K562 (cell line): Measurements from ENCODE around the gene ADK. TPM values are rescaled to one million over a fixed set of nuclear protein-coding genes. Genes with fewer than 3 reads are reported as not detected.

ENCODE experiments used
- ATAC-seq: fragments of 200-7000 bp; cut with Tn5 transposase; 3 replicates; pipeline ENCODE4 v1.9.1; 2020; ENCODE audit warnings: moderate library complexity
- BruUV-seq: library from RNA; stranded (reverse); fragments of 400-500 nt; replicated peaks from 2 replicates; lab custom pipeline; 2021; lab: Mats Ljungman, UMichigan
- CTCF ChIA-PET: fragments of 300-600 bp; formaldehyde crosslinking; extraction: SDS; loops from one replicate; lab custom pipeline; 2021; ENCODE audit warnings: low intra/inter-chr PET ratio; lab: Yijun Ruan, JAX
- POLR2A ChIA-PET: fragments of 300-600, 350-650 bp; sonication (Branson Sonifier 250); formaldehyde crosslinking; extraction: SDS; loops from one replicate; lab custom pipeline; 2021; ENCODE audit warnings: antibody characterized with exemption, inconsistent platforms; lab: Yijun Ruan, JAX
- DNase-seq, 4 experiments: peaks; one replicate each; pipeline versions ENCODE4 v3.0.0 to v3.0.0-alpha.2; 2011 to 2018; ENCODE audit warnings: low spot score in 3 of 4, mixed read lengths in 3 of 4; ENCODE audit errors: extremely low read depth in 1 of 4
- FAIRE-seq: peaks from 2 replicates; lab custom pipeline; 2011; peaks lifted over from hg19 to GRCh38; lab: Jason Lieb, UNC
- H2AFZ ChIP-seq: 2 replicates; pipeline ENCODE4 v1.6.0; 2011; ENCODE audit warnings: low read depth, low read length, control low read depth, inconsistent platforms
- H3K27ac ChIP-seq: fragments of 200-600 bp; 3 replicates; pipeline ENCODE4 v1.8.0; 2011; ENCODE audit warnings: low read depth, mild to moderate bottlenecking, control low read depth, inconsistent platforms, low read length, moderate library complexity, mixed read lengths; ENCODE audit errors: extremely low read depth
- H3K27me3 ChIP-seq, 2 experiments: fragments of 300-600 bp in 1 of 2; 2 replicates in 1 of 2; 3 replicates in 1 of 2; pipeline versions ENCODE4 v1.6.0 to v1.8.0; 2011; ENCODE audit warnings: inconsistent platforms in 2 of 2, low read length in 2 of 2, mild to moderate bottlenecking in 1 of 2, mixed read lengths in 1 of 2, moderate library complexity in 1 of 2; ENCODE audit not compliant: control insufficient read depth in 2 of 2, insufficient read depth in 2 of 2
- H3K36me3 ChIP-seq: fragments of 300-600 bp; 3 replicates; pipeline ENCODE4 v1.8.0; 2011; ENCODE audit warnings: mild to moderate bottlenecking, low read length, inconsistent platforms; ENCODE audit not compliant: control insufficient read depth, insufficient read depth
- H3K4me1 ChIP-seq, 2 experiments: fragments of 200-600 bp in 1 of 2; replicated peaks in 1 of 2; 2 replicates in 1 of 2; 3 replicates in 1 of 2; pipeline versions ENCODE4 v1.5.1 to v1.8.0; 2011; ENCODE audit warnings: inconsistent platforms in 2 of 2, low read length in 2 of 2, mild to moderate bottlenecking in 1 of 2, mixed read lengths in 1 of 2, moderate library complexity in 1 of 2; ENCODE audit not compliant: control insufficient read depth in 2 of 2, insufficient read depth in 2 of 2
- H3K4me2 ChIP-seq: 2 replicates; pipeline ENCODE4 v1.6.1; 2011; ENCODE audit warnings: low read length, control low read depth, inconsistent platforms, mixed read lengths; ENCODE audit not compliant: insufficient read depth
- H3K4me3 ChIP-seq: fragments of 200-600 bp; sonication (generic), shearing (Covaris generic); 2 replicates; pipeline ENCODE4 v1.5.1; 2016; ENCODE audit warnings: control low read depth, inconsistent platforms
- H3K79me2 ChIP-seq: fragments of 200-600 bp; 3 replicates; pipeline ENCODE4 v1.8.0; 2011; ENCODE audit warnings: low read length, inconsistent platforms; ENCODE audit not compliant: control insufficient read depth, insufficient read depth
- H3K9ac ChIP-seq, 2 experiments: 2 replicates each; pipeline versions ENCODE4 v1.6.0 to v1.6.1; 2011; ENCODE audit warnings: low read depth in 2 of 2, low read length in 2 of 2, control low read depth in 1 of 2, inconsistent platforms in 1 of 2, mild to moderate bottlenecking in 1 of 2, mixed read lengths in 1 of 2; ENCODE audit not compliant: insufficient read depth in 1 of 2
- H3K9me1 ChIP-seq: one replicate; pipeline ENCODE4 v1.6.0; 2011; ENCODE audit warnings: inconsistent platforms, mild to moderate bottlenecking, low read length, moderate library complexity; ENCODE audit not compliant: control insufficient read depth, insufficient read depth
- H3K9me3 ChIP-seq: replicated peaks from 2 replicates; pipeline ENCODE4 v1.5.1; 2011; ENCODE audit warnings: low read depth, low read length, inconsistent platforms; ENCODE audit not compliant: control insufficient read depth, insufficient read depth
- H4K20me1 ChIP-seq: replicated peaks from 2 replicates; pipeline ENCODE4 v1.6.1; 2011; ENCODE audit warnings: low read length, inconsistent platforms, mixed read lengths; ENCODE audit not compliant: control insufficient read depth, insufficient read depth
- FOXM1 ChIP-seq, 2 experiments: fragments of 450-650 bp in 1 of 2; sonication (generic) in 1 of 2; formaldehyde crosslinking in 1 of 2; IDR thresholded peaks; 2 replicates each; pipeline versions ENCODE4 v1.6.1 to v1.9.0; 2017 to 2022; ENCODE audit warnings: low read depth in 2 of 2, mild to moderate bottlenecking in 2 of 2, missing genetic modification reagents in 1 of 2, moderate library complexity in 1 of 2
- ZBTB12 ChIP-seq: fragments of 250-450 bp; sonication (Bioruptor Pico); IDR thresholded peaks from 2 replicates; pipeline ENCODE4 v1.4.0; 2020
- ZNF197 ChIP-seq: fragments of 200-800 bp; sonication (Bioruptor generic); IDR thresholded peaks from 2 replicates; pipeline ENCODE4 v1.6.1; 2016; ENCODE audit warnings: low read depth, missing genetic modification characterization, missing compliant biosample characterization
- ZNF318 ChIP-seq, 2 experiments: fragments of 450-650 bp; IDR thresholded peaks; 2 replicates each; pipeline ENCODE4 v1.6.1; 2016; ENCODE audit warnings: mild to moderate bottlenecking in 2 of 2, borderline replicate concordance in 1 of 2, low read depth in 1 of 2, moderate library complexity in 1 of 2
- WGBS: fragments of 100-300 bp; shearing (Covaris generic); methylation state at CpG from one replicate; pipeline ENCODE4 v1.1.6; 2016; ENCODE audit warnings: low coverage, mixed read lengths; ENCODE audit not compliant: insufficient coverage; ENCODE audit errors: missing lambda C conversion rate; 5-methylcytosine and 5-hydroxymethylcytosine counted together
- in situ Hi-C: fragments of 300-500 bp; cut with MboI; formaldehyde crosslinking; loops from 4 replicates; pipeline ENCODE4 v1.15.0; 2018; ENCODE audit warnings: inconsistent platforms, mixed read lengths
- intact Hi-C: fragments of 100-400 bp; cut with micrococcal nuclease; formaldehyde crosslinking; loops from 2 replicates; pipeline ENCODE4 v1.14.2; 2022
- polyA plus RNA-seq, 8 experiments: library from polyadenylated mRNA; depleted of rRNA in 4 of 8; stranded (reverse) in 5 of 8; unstranded in 3 of 8; fragments of >200 nt; fragmentation: Nextera tagmentation in 2 of 8; fragmentation: Illumina TruSeq in 1 of 8; extraction: Ambion mirVana in 2 of 8; extraction: Trizol in 1 of 8; gene quantifications; 2 replicates each; pipeline versions ENCODE4 v1.2.1 to v1.2.3, GENCODE V29; 2011 to 2014; ENCODE audit warnings: inconsistent platforms in 1 of 8, missing spikeins in 1 of 8
- total RNA-seq, 7 experiments: library from RNA; depleted of rRNA in 6 of 7; stranded (reverse); fragments of >200 nt in 6 of 7; fragmentation: Illumina TruSeq in 2 of 7; extraction: Trizol in 2 of 7; gene quantifications; 2 replicates each; pipeline versions ENCODE4 v1.2.1 to v1.2.3, GENCODE V29; 2011 to 2021; ENCODE audit warnings: low replicate concordance in 1 of 7
- TF ChIP-seq, protein P1 (sequence below): fragments of 150-350 bp; conservative IDR thresholded peaks from 2 replicates; pipeline ENCODE4 v1.6.1; 2014; ENCODE audit warnings: low read length
- TF ChIP-seq, protein P2 (sequence below): sonication (generic); formaldehyde crosslinking; IDR thresholded peaks from 2 replicates; pipeline ENCODE4 v1.8.0; 2022; ENCODE audit warnings: mild to moderate bottlenecking, missing genetic modification reagents

ADK gene
- total and polyA plus RNA-seq, 9 of the 15 experiments (the other 6 are each of a cell fraction or from before 2014, with no cell fraction given): 54.2 to 97.8 (median 73.6) TPM

DNA sequence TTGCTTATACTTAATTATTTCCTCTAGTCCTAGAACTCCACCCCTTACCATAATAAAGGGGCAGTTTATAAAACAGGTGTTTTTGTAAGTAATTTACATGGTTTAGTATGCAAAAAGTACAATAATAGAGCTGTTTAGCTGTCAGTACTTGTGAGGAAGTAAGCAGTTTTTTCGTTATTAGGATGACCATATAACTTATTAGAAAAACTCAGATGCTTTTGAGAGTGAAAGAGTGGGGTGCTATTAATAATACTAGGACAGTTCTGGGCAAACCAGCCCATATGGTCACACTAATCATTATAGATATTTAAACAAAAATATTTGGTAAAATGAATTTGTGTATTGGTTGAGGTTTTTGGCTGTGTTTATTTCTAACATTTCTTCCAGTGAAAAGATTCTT is 473.5 kb downstream of the ADK start:
- BruUV-seq: no TSS peak
- ChIA-PET CTCF (no interaction called here), POLR2A (interaction anchor here (0.5 kb wide), 1 partner anchor 484 kb away, joined by 3 read pairs; no protein-coding TSS in a partner anchor)
- Histone ChIP-seq H3K4me2 (no peak overlapping the region), H3K79me2 (no peaks in the 10 kb centered on the region), H2AFZ (no peak overlapping the region), H3K9me1 (no peaks in the 10 kb centered on the region), H3K36me3 (no peaks in the 10 kb centered on the region), H3K4me1 (no peaks in the 10 kb centered on the region), H3K27ac (no peak overlapping the region), H3K27me3 (no peaks in the 10 kb centered on the region), H3K9me3 (no peaks in the 10 kb centered on the region), H3K4me3 (no peak overlapping the region), H3K9ac (no peak overlapping the region), H4K20me1 (no peaks in the 10 kb centered on the region)
- intact Hi-C loops (no loop called here), in situ Hi-C loops (no loop called here)
- WGBS: 57% methylated on average over 1 of the region's 1 CpG
- ATAC-seq: no peak
- no peak for DNase-seq
- no peak for FAIRE-seq
- TF ChIP-seq ZNF197 (CRISPR knock-in tag) (no peak), FOXM1 (IDR thresholded peaks at IDR 0.05; ENCODE audit: low read depth) (no peak), FOXM1 (CRISPR knock-in tag; IDR thresholded peaks at IDR 0.05; ENCODE audit: low read depth) (no peak), ZNF318 (IDR thresholded peaks at IDR 0.05; ENCODE audit: borderline replicate concordance in 1 of 2, low read depth in 1 of 2) (no peak), ZBTB12 (no peak)
- TF ChIP-seq, protein P1, sequence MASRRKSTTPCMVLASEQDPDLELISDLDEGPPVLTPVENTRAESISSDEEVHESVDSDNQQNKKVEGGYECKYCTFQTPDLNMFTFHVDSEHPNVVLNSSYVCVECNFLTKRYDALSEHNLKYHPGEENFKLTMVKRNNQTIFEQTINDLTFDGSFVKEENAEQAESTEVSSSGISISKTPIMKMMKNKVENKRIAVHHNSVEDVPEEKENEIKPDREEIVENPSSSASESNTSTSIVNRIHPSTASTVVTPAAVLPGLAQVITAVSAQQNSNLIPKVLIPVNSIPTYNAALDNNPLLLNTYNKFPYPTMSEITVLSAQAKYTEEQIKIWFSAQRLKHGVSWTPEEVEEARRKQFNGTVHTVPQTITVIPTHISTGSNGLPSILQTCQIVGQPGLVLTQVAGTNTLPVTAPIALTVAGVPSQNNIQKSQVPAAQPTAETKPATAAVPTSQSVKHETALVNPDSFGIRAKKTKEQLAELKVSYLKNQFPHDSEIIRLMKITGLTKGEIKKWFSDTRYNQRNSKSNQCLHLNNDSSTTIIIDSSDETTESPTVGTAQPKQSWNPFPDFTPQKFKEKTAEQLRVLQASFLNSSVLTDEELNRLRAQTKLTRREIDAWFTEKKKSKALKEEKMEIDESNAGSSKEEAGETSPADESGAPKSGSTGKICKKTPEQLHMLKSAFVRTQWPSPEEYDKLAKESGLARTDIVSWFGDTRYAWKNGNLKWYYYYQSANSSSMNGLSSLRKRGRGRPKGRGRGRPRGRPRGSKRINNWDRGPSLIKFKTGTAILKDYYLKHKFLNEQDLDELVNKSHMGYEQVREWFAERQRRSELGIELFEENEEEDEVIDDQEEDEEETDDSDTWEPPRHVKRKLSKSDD: no peak
- TF ChIP-seq, protein P2, sequence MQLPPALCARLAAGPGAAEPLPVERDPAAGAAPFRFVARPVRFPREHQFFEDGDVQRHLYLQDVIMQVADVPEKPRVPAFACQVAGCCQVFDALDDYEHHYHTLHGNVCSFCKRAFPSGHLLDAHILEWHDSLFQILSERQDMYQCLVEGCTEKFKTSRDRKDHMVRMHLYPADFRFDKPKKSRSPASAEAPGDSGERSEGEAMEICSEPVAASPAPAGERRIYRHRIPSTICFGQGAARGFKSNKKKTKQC (CRISPR knock-in tag): no peak
